ENCODE data around the gene ZNF829. TPM values are rescaled to one million over a fixed set of nuclear protein-coding genes. Genes with fewer than 3 reads are reported as not detected.

Gene ZNF829
- total and polyA plus RNA-seq, 10 of the 15 experiments (the other 5 are each of a cell fraction or from before 2014, with no cell fraction given): 0.08 to 0.63 (median 0.22) TPM

GRCh38 chr19:36931684-36932083, 15.6 kb upstream of the ZNF829 start:
- ATAC-seq: no peak
- 94% methylated on average over 2 of the region's 2 CpGs for WGBS (ENCODE audit: insufficient coverage, insufficient replicate concordance, low lambda C conversion rate, missing lambda C conversion rate)
- ChIA-PET POLR2A (no interaction called here), CTCF (no interaction called here), SMC1A (ENCODE audit: uncharacterized antibody, unreplicated experiment) (no interaction called here), RAD21 (ENCODE audit: unreplicated experiment) (no interaction called here)
- no peaks in the 10 kb centered on the region for H4K20me1 ChIP-seq (ENCODE audit: control insufficient read depth, insufficient read depth)
- no peak overlapping the region for H3K27ac ChIP-seq (ENCODE audit: control insufficient read depth, insufficient read depth)
- no peaks in the 10 kb centered on the region for H3K27me3 ChIP-seq (replicated peaks in 1 of 2; ENCODE audit: control insufficient read depth in 2 of 2, insufficient read depth in 2 of 2, low read length in 1 of 2)
- in situ Hi-C loops (cut with MboI): no loop called here
- H3K9ac ChIP-seq (ENCODE audit: control insufficient read depth, insufficient read depth, low read length): no peak overlapping the region
- no peak overlapping the region for H3K4me3 ChIP-seq
- intact Hi-C loops (cut with micrococcal nuclease; ENCODE audit: unreplicated experiment): no loop called here
- H3K36me3 ChIP-seq (ENCODE audit: control insufficient read depth in 2 of 2, insufficient read depth in 2 of 2, low read length in 1 of 2): no peaks in the 10 kb centered on the region
- H2AFZ ChIP-seq (ENCODE audit: control insufficient read depth, low read depth, low read length): no peak overlapping the region
- FAIRE-seq: no peak
- TF ChIP-seq SPI1 (IDR thresholded peaks at IDR 0.05; ENCODE audit: borderline replicate concordance, insufficient read depth, low read depth, low read length) (peak; percentile 58; the same call in 1 of the 2 replicates), DPF2 (IDR thresholded peaks at IDR 0.05) (no peak), CEBPZ (IDR thresholded peaks at IDR 0.05; ENCODE audit: low read depth, low read length) (no peak), ZBTB33 (IDR thresholded peaks at IDR 0.05) (no peak)
- H3K4me1 ChIP-seq (ENCODE audit: control insufficient read depth, insufficient read depth, low read length): no peaks in the 10 kb centered on the region
- no peaks in the 10 kb centered on the region; the same call in none of the 3 replicates for H3K9me3 ChIP-seq (replicated peaks; ENCODE audit: control insufficient read depth, insufficient read depth, low read length)
- H3K4me2 ChIP-seq (ENCODE audit: control insufficient read depth, insufficient read depth): no peak overlapping the region
- no TSS peak for BruUV-seq (replicated peaks)
- no peak for DNase-seq (ENCODE audit: low read depth, low spot score)
- no peaks in the 10 kb centered on the region for H3K79me2 ChIP-seq (ENCODE audit: control insufficient read depth, insufficient read depth, low read length)

All from GM12878 (cell line).